ENCODE data around the gene GABRR1.
"Not testable (repeated sequence)": the region's sequence is repeated elsewhere in the genome, so short reads cannot be mapped to it uniquely, and the experiment has no call there.

GABRR1 gene

DNA sequence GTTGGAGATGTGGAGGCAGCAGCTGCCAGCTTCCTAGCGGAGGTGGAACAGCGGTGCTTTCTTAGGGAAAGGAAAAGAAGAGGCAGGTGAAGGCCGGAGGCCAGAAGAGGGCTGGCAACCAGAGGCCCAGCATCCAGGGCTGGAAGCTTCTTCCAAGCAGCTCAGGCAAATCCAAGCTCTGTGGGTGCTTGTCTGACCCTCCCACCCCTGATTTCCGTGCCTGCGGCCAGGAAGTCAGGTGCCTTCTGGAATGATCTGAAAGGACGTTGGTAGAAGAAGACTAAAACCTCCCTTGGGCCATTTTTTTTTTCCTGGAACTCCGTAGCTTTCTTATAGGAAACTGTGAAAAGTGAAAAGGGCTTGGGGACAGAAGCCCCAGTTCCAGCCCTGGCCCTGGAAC lies 33.1 kb upstream of the GABRR1 start:
- ChIA-PET CTCF (interaction anchor here (1.2 to 1.5 kb wide), 2 partner anchors 9 to 11 kb away, joined by 3 to 4 read pairs; no protein-coding TSS in a partner anchor), POLR2A (no interaction called here)
- TF ChIP-seq CTCF (IDR thresholded peaks at IDR 0.05; ENCODE audit: control extremely low read depth, extremely low read depth, low read depth, missing control alignments) = no peak
- no peak for DNase-seq (ENCODE audit: extremely low spot score)

DNA sequence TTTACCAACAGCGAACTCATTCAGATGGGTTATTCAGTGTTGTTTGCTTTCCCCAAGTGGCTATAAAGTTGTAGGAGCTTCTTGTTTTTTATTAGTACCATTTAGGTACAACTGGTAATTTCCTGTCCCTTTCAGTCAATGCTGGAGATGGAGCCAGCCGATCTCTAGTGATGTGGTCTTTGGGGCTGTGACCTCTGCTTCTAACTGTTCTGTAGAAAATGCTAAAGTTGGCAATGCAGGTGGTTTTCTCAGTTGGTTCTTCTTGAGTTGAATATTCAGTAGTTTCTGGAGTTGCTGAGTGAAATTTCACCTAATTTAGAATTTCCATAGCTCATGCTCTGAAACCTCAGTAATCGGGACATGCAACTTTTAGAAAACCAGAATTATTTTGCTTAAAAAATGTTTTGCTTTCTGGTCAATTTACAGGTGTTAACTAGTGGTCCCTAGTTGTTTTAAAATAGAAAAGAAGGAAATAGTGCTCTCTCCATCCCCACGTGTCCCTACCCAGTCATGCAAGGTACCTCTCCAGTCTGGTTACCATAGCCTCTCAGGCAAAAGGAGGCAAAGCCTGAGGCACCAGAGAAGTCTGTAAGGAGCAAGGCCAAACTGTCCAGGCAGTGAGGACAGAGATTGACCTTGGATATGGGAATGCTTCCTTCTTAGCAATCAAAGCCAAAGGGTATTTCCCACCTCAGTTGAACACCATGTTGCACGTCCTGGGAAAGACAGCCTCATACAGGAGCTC lies 27.3 kb upstream of the GABRR1 start:
- TF ChIP-seq CTCF (IDR thresholded peaks at IDR 0.05; ENCODE audit: control extremely low read depth, extremely low read depth, low read depth, missing control alignments) = no peak
- no peak for DNase-seq (ENCODE audit: extremely low spot score)
- POLR2A ChIA-PET = no interaction called here
- CTCF ChIA-PET = interaction anchor here (0.6 to 1.9 kb wide), 10 partner anchors 8 to 261 kb away, joined by 3 to 16 read pairs (median 3); no protein-coding TSS in a partner anchor

GRCh38 chr6:89243331-89243629 lies 26.1 kb upstream of the GABRR1 start:
- DNase-seq (ENCODE audit: extremely low spot score) = no peak
- TF ChIP-seq CTCF (IDR thresholded peaks at IDR 0.05; ENCODE audit: control extremely low read depth, extremely low read depth, low read depth, missing control alignments) = no peak
- POLR2A ChIA-PET = no interaction called here
- CTCF ChIA-PET = interaction anchor here (0.7 to 1.9 kb wide), 9 partner anchors 9 to 260 kb away, joined by 3 to 16 read pairs (median 3); no protein-coding TSS in a partner anchor

DNA sequence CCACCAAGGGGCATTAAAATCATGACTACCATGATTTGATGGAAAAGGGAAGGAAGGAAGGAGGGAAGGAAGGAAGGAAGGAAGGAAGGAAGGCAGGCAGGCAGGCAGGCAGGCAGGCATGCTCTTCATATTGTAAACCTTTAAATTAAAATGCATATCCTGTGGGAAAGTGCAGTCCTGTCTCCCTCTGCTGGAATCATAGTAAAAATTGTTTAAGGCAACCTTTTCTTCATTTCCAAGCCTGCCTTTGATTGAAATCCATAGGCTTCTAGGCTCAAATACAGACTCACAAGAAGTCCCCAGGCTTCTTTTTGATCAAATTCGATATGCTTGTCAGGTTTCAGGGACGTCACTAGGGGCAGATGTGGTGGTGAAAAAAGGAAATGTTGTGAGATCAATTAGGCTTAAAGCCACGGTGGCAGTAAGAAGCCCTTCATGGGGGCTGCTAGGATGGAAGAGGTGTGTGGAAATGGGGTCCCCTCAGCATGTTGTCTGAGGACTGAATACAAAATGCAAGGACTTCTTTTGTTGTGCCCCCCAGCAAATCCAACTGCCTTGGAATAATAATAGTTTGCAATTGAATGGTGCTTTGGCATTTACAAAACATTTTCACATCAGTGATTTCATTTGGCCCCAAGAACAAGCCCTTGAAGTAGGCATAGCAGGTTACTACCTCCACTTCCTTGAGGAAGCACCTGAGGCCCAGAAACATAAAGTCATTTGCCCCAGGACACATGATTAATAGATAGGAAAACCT lies 25.6 kb upstream of the GABRR1 start:
- ChIA-PET POLR2A (no interaction called here), CTCF (interaction anchor here (0.7 to 2.2 kb wide), 12 partner anchors 10 to 260 kb away, joined by 3 to 16 read pairs (median 3); no protein-coding TSS in a partner anchor)
- TF ChIP-seq CTCF (IDR thresholded peaks at IDR 0.05; ENCODE audit: control extremely low read depth, extremely low read depth, low read depth, missing control alignments) = peak; percentile 49
- peak; percentile 30 for DNase-seq (ENCODE audit: extremely low spot score)

- peak; percentile 34 for DNase-seq (ENCODE audit: extremely low spot score)
- peak; percentile 36 for TF ChIP-seq CTCF (IDR thresholded peaks at IDR 0.05; ENCODE audit: control extremely low read depth, extremely low read depth, low read depth, missing control alignments)
- ChIA-PET CTCF (interaction anchor here (1.2 kb wide), 1 partner anchor 10 kb away, joined by 4 read pairs; no protein-coding TSS in a partner anchor), POLR2A (no interaction called here)
Measured at GRCh38 chr6:89239338-89239737, 22.2 kb upstream of the GABRR1 start.

DNA sequence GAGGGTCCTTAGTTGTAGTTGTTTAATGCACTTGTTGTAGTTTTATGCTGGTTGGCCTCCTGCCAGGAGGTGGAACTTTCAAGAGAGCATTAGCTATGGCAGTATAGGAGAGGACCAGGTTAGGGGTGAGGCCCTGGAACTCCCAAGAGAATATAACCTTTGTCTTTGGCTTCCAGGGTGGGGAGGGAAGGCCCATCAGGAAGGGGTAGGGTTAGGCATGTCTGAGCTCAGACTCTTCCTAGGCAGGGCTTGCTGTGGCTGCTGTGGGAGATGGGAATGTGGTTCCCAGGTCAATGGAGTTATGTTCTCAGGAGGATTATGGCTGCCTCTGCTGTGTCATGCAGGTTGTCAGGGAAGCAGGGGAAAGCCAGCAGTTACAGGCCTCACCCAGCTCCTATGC lies 20.0 kb upstream of the GABRR1 start:
- ChIA-PET CTCF (interaction anchor here (1.2 to 1.9 kb wide), 2 partner anchors 12 to 42 kb away, joined by 3 to 4 read pairs; no protein-coding TSS in a partner anchor), POLR2A (no interaction called here)
- no peak for DNase-seq (ENCODE audit: extremely low spot score)
- no peak for TF ChIP-seq CTCF (IDR thresholded peaks at IDR 0.05; ENCODE audit: control extremely low read depth, extremely low read depth, low read depth, missing control alignments)

- CTCF ChIA-PET = interaction anchor here (1.1 kb wide), 1 partner anchor 12 kb away, joined by 3 read pairs; no protein-coding TSS in a partner anchor
- DNase-seq (ENCODE audit: extremely low spot score); POLR2A ChIA-PET: not testable (repeated sequence)
Measured at GRCh38 chr6:89233605-89234004, 16.4 kb upstream of the GABRR1 start.
